Adrenal gland (tissue), 5 donors: ENCODE measurements around the gene SPAG5.

Experiments used
- CTCF ChIP-seq, 6 experiments: fragments of 450-650 bp in 4 of 6; fragments of 200-600 bp in 2 of 6; sonication (generic) in 1 of 6; IDR thresholded peaks; 1 replicate in 5 of 6; 2 replicates in 1 of 6; pipeline versions ENCODE4 v1.5.1 to v1.8.0; 2016 to 2021; ENCODE audit warnings: antibody characterized with exemption in 6 of 6, mild to moderate bottlenecking in 2 of 6, moderate library complexity in 1 of 6
- POLR2A ChIP-seq, 2 donors: fragments of 450-650 bp; IDR thresholded peaks; one replicate each; pipeline ENCODE4 v1.6.1; 2017; ENCODE audit warnings: antibody characterized with exemption in 2 of 2, mild to moderate bottlenecking in 2 of 2, moderate library complexity in 1 of 2
- donor health status: DM: no; HTN: no; CAD: no.

GRCh38 chr17:28613931-28614381, 15.1 kb upstream of the SPAG5 start, which contains the start of gene RSKR:
- TF ChIP-seq POLR2A (IDR thresholded peaks at IDR 0.05) (no peak), CTCF (IDR thresholded peaks at IDR 0.05) (no peak)
